H9 (cell line): ENCODE results near the gene MRPL55. TPM values are rescaled to one million over a fixed set of nuclear protein-coding genes. Genes with fewer than 3 reads are reported as not detected.
A peak's percentile ranks its signal among the peaks of the same experiment; 100 is the strongest.

ENCODE experiments used
- DNase-seq: peaks from one replicate; pipeline ENCODE4 v3.0.0-alpha.2; 2017
- H2AFZ ChIP-seq: one replicate; pipeline ENCODE4 v1.6.1; 2013; ENCODE audit warnings: mild to moderate bottlenecking, low read length, control low read depth, moderate library complexity
- H2AK5ac ChIP-seq: 2 replicates; pipeline ENCODE4 v1.6.1; 2013; ENCODE audit warnings: low read length, control low read depth, mixed read lengths; ENCODE audit not compliant: insufficient read length
- H2BK120ac ChIP-seq: one replicate; pipeline ENCODE4 v1.6.1; 2013; ENCODE audit warnings: low read depth, mild to moderate bottlenecking, low read length, control low read depth, inconsistent platforms; ENCODE audit not compliant: poor library complexity, severe bottlenecking
- H2BK12ac ChIP-seq: 2 replicates; pipeline ENCODE4 v1.6.1; 2013; ENCODE audit warnings: low read length, control low read depth, mixed read lengths, low read depth; ENCODE audit not compliant: insufficient read length
- H2BK15ac ChIP-seq: 2 replicates; pipeline ENCODE4 v1.6.1; 2013; ENCODE audit warnings: low read depth, low read length, control low read depth
- H2BK20ac ChIP-seq: one replicate; pipeline ENCODE4 v1.6.1; 2013; ENCODE audit warnings: low read depth, mild to moderate bottlenecking, low read length, control low read depth, inconsistent platforms; ENCODE audit not compliant: poor library complexity, severe bottlenecking
- H2BK5ac ChIP-seq: 2 replicates; pipeline ENCODE4 v1.6.1; 2013; ENCODE audit warnings: low read length, control low read depth, mixed read lengths; ENCODE audit not compliant: insufficient read length
- H3K14ac ChIP-seq: 2 replicates; pipeline ENCODE4 v1.6.1; 2013; ENCODE audit warnings: low read length, control low read depth; ENCODE audit not compliant: insufficient read depth
- H3K18ac ChIP-seq: 2 replicates; pipeline ENCODE4 v1.6.1; 2013; ENCODE audit warnings: low read depth, mild to moderate bottlenecking, mixed read lengths, low read length, control low read depth; ENCODE audit not compliant: insufficient read length
- H3K23ac ChIP-seq: 2 replicates; pipeline ENCODE4 v1.6.1; 2013; ENCODE audit warnings: low read length, control low read depth, mixed read lengths, low read depth; ENCODE audit not compliant: insufficient read length
- H3K23me2 ChIP-seq: 2 replicates; pipeline ENCODE4 v1.6.1; 2013; ENCODE audit warnings: low read depth, mild to moderate bottlenecking, mixed read lengths, low read length, control low read depth; ENCODE audit not compliant: insufficient read length, poor library complexity, severe bottlenecking
- H3K27ac ChIP-seq: 2 replicates; pipeline ENCODE4 v1.5.1; 2013; ENCODE audit warnings: low read length, control low read depth, mixed read lengths, low read depth; ENCODE audit not compliant: insufficient read length
- H3K27me3 ChIP-seq: 2 replicates; pipeline ENCODE4 v1.6.1; 2013; ENCODE audit warnings: low read length, control low read depth, inconsistent platforms; ENCODE audit not compliant: insufficient read depth
- H3K4ac ChIP-seq: 2 replicates; pipeline ENCODE4 v1.6.1; 2013; ENCODE audit warnings: low read depth, mild to moderate bottlenecking, control low read depth, inconsistent platforms, low read length, moderate library complexity
- H3K4me1 ChIP-seq: 2 replicates; pipeline ENCODE4 v1.6.1; 2013; ENCODE audit warnings: low read length, control low read depth, inconsistent platforms; ENCODE audit not compliant: insufficient read depth
- H3K4me2 ChIP-seq: 2 replicates; pipeline ENCODE4 v1.6.1; 2013; ENCODE audit warnings: low read length, control low read depth, mixed read lengths; ENCODE audit not compliant: insufficient read length, insufficient read depth
- H3K56ac ChIP-seq: 2 replicates; pipeline ENCODE4 v1.6.1; 2013; ENCODE audit warnings: low read depth, mild to moderate bottlenecking, mixed read lengths, low read length, control low read depth; ENCODE audit not compliant: insufficient read length
- H3K79me1 ChIP-seq: 2 replicates; pipeline ENCODE4 v1.6.1; 2013; ENCODE audit warnings: low read depth, mild to moderate bottlenecking, moderate library complexity, low read length, control low read depth, inconsistent platforms; ENCODE audit not compliant: insufficient read depth, poor library complexity, severe bottlenecking
- H3K79me2 ChIP-seq: 2 replicates; pipeline ENCODE4 v1.6.1; 2013; ENCODE audit warnings: low read length, control low read depth, inconsistent platforms; ENCODE audit not compliant: insufficient read depth
- H3K9ac ChIP-seq: 2 replicates; pipeline ENCODE4 v1.6.1; 2013; ENCODE audit warnings: low read length, control low read depth, mixed read lengths; ENCODE audit not compliant: insufficient read length; ENCODE audit errors: extremely low read depth
- H3K9me3 ChIP-seq: one replicate; pipeline ENCODE4 v1.6.1; 2013; ENCODE audit warnings: low read depth, low read length, inconsistent platforms; ENCODE audit not compliant: control insufficient read depth
- H3T11ph ChIP-seq: one replicate; pipeline ENCODE4 v1.6.1; 2013; ENCODE audit warnings: mild to moderate bottlenecking, low read length, control low read depth, inconsistent platforms
- H4K20me1 ChIP-seq: one replicate; pipeline ENCODE4 v1.6.1; 2013; ENCODE audit not compliant: control insufficient read depth, insufficient read length, insufficient read depth
- H4K5ac ChIP-seq: 2 replicates; pipeline ENCODE4 v1.6.1; 2013; ENCODE audit warnings: low read depth, mild to moderate bottlenecking, mixed read lengths, low read length, control low read depth; ENCODE audit not compliant: insufficient read length
- H4K8ac ChIP-seq: replicated peaks from 2 replicates; pipeline ENCODE4 v1.6.1; 2013; ENCODE audit warnings: low read length, control low read depth, mixed read lengths, low read depth; ENCODE audit not compliant: insufficient read length
- H4K91ac ChIP-seq: 2 replicates; pipeline ENCODE4 v1.6.1; 2013; ENCODE audit warnings: low read depth, mild to moderate bottlenecking, moderate library complexity, mixed read lengths, low read length, control low read depth; ENCODE audit not compliant: insufficient read length
- H3K27ac Mint-ChIP-seq, 3 experiments: 2 replicates in 2 of 3; 3 replicates in 1 of 3; pipeline ENCODE4 v1.8.0; 2020 to 2021; ENCODE audit warnings: mixed read lengths in 3 of 3, mild to moderate bottlenecking in 1 of 3, moderate library complexity in 1 of 3
- H3K27me3 Mint-ChIP-seq: 2 replicates; pipeline ENCODE4 v1.8.0; 2021; ENCODE audit warnings: low read depth, mild to moderate bottlenecking, moderate library complexity, mixed read lengths
- H3K36me3 Mint-ChIP-seq, 3 experiments: 2 replicates in 2 of 3; 3 replicates in 1 of 3; pipeline ENCODE4 v1.8.0; 2020 to 2021; ENCODE audit warnings: low read depth in 3 of 3, mixed read lengths in 3 of 3; ENCODE audit not compliant: insufficient read depth in 1 of 3
- H3K4me1 Mint-ChIP-seq, 2 experiments: 2 replicates each; pipeline ENCODE4 v1.8.0; 2020; ENCODE audit warnings: mixed read lengths in 2 of 2
- H3K4me3 Mint-ChIP-seq, 2 experiments: 2 replicates in 1 of 2; 3 replicates in 1 of 2; pipeline ENCODE4 v1.8.0; 2020 to 2021; ENCODE audit warnings: mild to moderate bottlenecking in 2 of 2, mixed read lengths in 2 of 2, moderate library complexity in 1 of 2
- H3K9me3 Mint-ChIP-seq, 2 experiments: 2 replicates in 1 of 2; 3 replicates in 1 of 2; pipeline ENCODE4 v1.8.0; 2020; ENCODE audit warnings: mild to moderate bottlenecking in 2 of 2, mixed read lengths in 2 of 2, moderate library complexity in 1 of 2
- WGBS: extraction: QIAGEN DNeasy Blood & Tissue Kit; methylation state at CpG from one replicate; pipeline ENCODE4 v1.1.7; 2013; ENCODE audit warnings: missing lambda C conversion rate, low lambda C conversion rate, mixed read lengths; ENCODE audit not compliant: insufficient read length; ENCODE audit errors: extremely low coverage; 5-methylcytosine and 5-hydroxymethylcytosine counted together
- total RNA-seq: library from RNA; stranded (reverse); gene quantifications from 2 replicates; pipeline ENCODE4 v1.2.1, GENCODE V29; 2021
- TF ChIP-seq, protein P1 (sequence below): fragments of 200-600 bp; sonication (generic); conservative IDR thresholded peaks from 3 replicates; pipeline ENCODE4 v1.8.0; 2021; ENCODE audit warnings: antibody characterized with exemption, mild to moderate bottlenecking

The MRPL55 gene
- total RNA-seq, 1 experiment from 2014 or later: 62.3 TPM

- H3K79me2 ChIP-seq: peaks cover 15% of the 10 kb centered on the region; the same call in 1 of the 2 replicates
- no peak overlapping the region for H4K5ac ChIP-seq
- H2BK20ac ChIP-seq: no peak overlapping the region
- no peak overlapping the region for H2BK120ac ChIP-seq
- no peak overlapping the region for H3T11ph ChIP-seq
- H3K23me2 ChIP-seq: peaks cover 11% of the 10 kb centered on the region
- H3K9me3 Mint-ChIP-seq: no peaks in the 10 kb centered on the region
- no peak overlapping the region for H2AK5ac ChIP-seq
- peaks cover 4 to 15% of the 10 kb centered on the region in 2 experiments for H3K4me1 Mint-ChIP-seq
- H3K18ac ChIP-seq: peak overlapping the region; percentile 74
- H3K27me3 ChIP-seq: no peaks in the 10 kb centered on the region; the same call in 1 of the 2 replicates
- H2BK5ac ChIP-seq: no peak overlapping the region
- TF ChIP-seq, protein P1, sequence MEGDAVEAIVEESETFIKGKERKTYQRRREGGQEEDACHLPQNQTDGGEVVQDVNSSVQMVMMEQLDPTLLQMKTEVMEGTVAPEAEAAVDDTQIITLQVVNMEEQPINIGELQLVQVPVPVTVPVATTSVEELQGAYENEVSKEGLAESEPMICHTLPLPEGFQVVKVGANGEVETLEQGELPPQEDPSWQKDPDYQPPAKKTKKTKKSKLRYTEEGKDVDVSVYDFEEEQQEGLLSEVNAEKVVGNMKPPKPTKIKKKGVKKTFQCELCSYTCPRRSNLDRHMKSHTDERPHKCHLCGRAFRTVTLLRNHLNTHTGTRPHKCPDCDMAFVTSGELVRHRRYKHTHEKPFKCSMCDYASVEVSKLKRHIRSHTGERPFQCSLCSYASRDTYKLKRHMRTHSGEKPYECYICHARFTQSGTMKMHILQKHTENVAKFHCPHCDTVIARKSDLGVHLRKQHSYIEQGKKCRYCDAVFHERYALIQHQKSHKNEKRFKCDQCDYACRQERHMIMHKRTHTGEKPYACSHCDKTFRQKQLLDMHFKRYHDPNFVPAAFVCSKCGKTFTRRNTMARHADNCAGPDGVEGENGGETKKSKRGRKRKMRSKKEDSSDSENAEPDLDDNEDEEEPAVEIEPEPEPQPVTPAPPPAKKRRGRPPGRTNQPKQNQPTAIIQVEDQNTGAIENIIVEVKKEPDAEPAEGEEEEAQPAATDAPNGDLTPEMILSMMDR: no peak
- no peaks in the 10 kb centered on the region for H3K4me1 ChIP-seq
- no peaks in the 10 kb centered on the region; a peak in 1 of 7 replicates for H3K36me3 Mint-ChIP-seq
- H4K91ac ChIP-seq: no peak overlapping the region
- no peak for DNase-seq
- H4K20me1 ChIP-seq: peaks cover 2% of the 10 kb centered on the region
- peak overlapping the region in 2 of 3 experiments; percentile 84 to 89; a peak in 3 of 7 replicates for H3K27ac Mint-ChIP-seq
- peak overlapping the region; percentile 91 for H3K14ac ChIP-seq
- WGBS: no CpG with 5 or more reads among the region's 25 CpGs
- H2BK12ac ChIP-seq: no peak overlapping the region
- peak overlapping the region; percentile 85 for H3K9ac ChIP-seq
- H3K27ac ChIP-seq: no peak overlapping the region
- no peak overlapping the region for H2AFZ ChIP-seq
- peak overlapping the region; percentile 85 for H3K4me2 ChIP-seq
- H3K9me3 ChIP-seq: no peaks in the 10 kb centered on the region
- H3K4me3 Mint-ChIP-seq: peak overlapping the region; percentile 81 to 91
- no peak overlapping the region; the same call in 1 of the 2 replicates for H3K4ac ChIP-seq
- H3K27me3 Mint-ChIP-seq: peaks cover 33% of the 10 kb centered on the region
- H2BK15ac ChIP-seq: 0 out of 2 replicates have a peak overlapping the region, but pooled peaks have one; percentile 10
- H3K79me1 ChIP-seq: peaks cover 8% of the 10 kb centered on the region
- no peak overlapping the region for H3K23ac ChIP-seq
- H3K56ac ChIP-seq: no peak overlapping the region
- H4K8ac ChIP-seq: no peak overlapping the region
These were observed 31.7 kb upstream of the MRPL55 start for GRCh38 chr1:228140724-228141225.
